K562 (cell line): ENCODE data around the gene LHPP. TPM values are rescaled to one million over a fixed set of nuclear protein-coding genes. Genes with fewer than 3 reads are reported as not detected.

Source experiments
- ATAC-seq: fragments of 200-7000 bp; cut with Tn5 transposase; 3 replicates; pipeline ENCODE4 v1.9.1; 2020; ENCODE audit warnings: moderate library complexity
- BruUV-seq: library from RNA; stranded (reverse); fragments of 400-500 nt; replicated peaks from 2 replicates; lab custom pipeline; 2021; lab: Mats Ljungman, UMichigan
- CTCF ChIA-PET: fragments of 300-600 bp; formaldehyde crosslinking; extraction: SDS; loops from one replicate; lab custom pipeline; 2021; ENCODE audit warnings: low intra/inter-chr PET ratio; lab: Yijun Ruan, JAX
- POLR2A ChIA-PET: fragments of 300-600, 350-650 bp; sonication (Branson Sonifier 250); formaldehyde crosslinking; extraction: SDS; loops from one replicate; lab custom pipeline; 2021; ENCODE audit warnings: antibody characterized with exemption, inconsistent platforms; lab: Yijun Ruan, JAX
- DNase-seq, 4 experiments: peaks; one replicate each; pipeline versions ENCODE4 v3.0.0 to v3.0.0-alpha.2; 2011 to 2018; ENCODE audit warnings: low spot score in 3 of 4, mixed read lengths in 3 of 4; ENCODE audit errors: extremely low read depth in 1 of 4
- FAIRE-seq: peaks from 2 replicates; lab custom pipeline; 2011; peaks lifted over from hg19 to GRCh38; lab: Jason Lieb, UNC
- H2AFZ ChIP-seq: 2 replicates; pipeline ENCODE4 v1.6.0; 2011; ENCODE audit warnings: low read depth, low read length, control low read depth, inconsistent platforms
- H3K27ac ChIP-seq: fragments of 200-600 bp; 3 replicates; pipeline ENCODE4 v1.8.0; 2011; ENCODE audit warnings: low read depth, mild to moderate bottlenecking, control low read depth, inconsistent platforms, low read length, moderate library complexity, mixed read lengths; ENCODE audit errors: extremely low read depth
- H3K27me3 ChIP-seq, 2 experiments: fragments of 300-600 bp in 1 of 2; 2 replicates in 1 of 2; 3 replicates in 1 of 2; pipeline versions ENCODE4 v1.6.0 to v1.8.0; 2011; ENCODE audit warnings: inconsistent platforms in 2 of 2, low read length in 2 of 2, mild to moderate bottlenecking in 1 of 2, mixed read lengths in 1 of 2, moderate library complexity in 1 of 2; ENCODE audit not compliant: control insufficient read depth in 2 of 2, insufficient read depth in 2 of 2
- H3K36me3 ChIP-seq: fragments of 300-600 bp; 3 replicates; pipeline ENCODE4 v1.8.0; 2011; ENCODE audit warnings: mild to moderate bottlenecking, low read length, inconsistent platforms; ENCODE audit not compliant: control insufficient read depth, insufficient read depth
- H3K4me1 ChIP-seq, 2 experiments: fragments of 200-600 bp in 1 of 2; replicated peaks in 1 of 2; 2 replicates in 1 of 2; 3 replicates in 1 of 2; pipeline versions ENCODE4 v1.5.1 to v1.8.0; 2011; ENCODE audit warnings: inconsistent platforms in 2 of 2, low read length in 2 of 2, mild to moderate bottlenecking in 1 of 2, mixed read lengths in 1 of 2, moderate library complexity in 1 of 2; ENCODE audit not compliant: control insufficient read depth in 2 of 2, insufficient read depth in 2 of 2
- H3K4me2 ChIP-seq: 2 replicates; pipeline ENCODE4 v1.6.1; 2011; ENCODE audit warnings: low read length, control low read depth, inconsistent platforms, mixed read lengths; ENCODE audit not compliant: insufficient read depth
- H3K4me3 ChIP-seq: fragments of 200-600 bp; sonication (generic), shearing (Covaris generic); 2 replicates; pipeline ENCODE4 v1.5.1; 2016; ENCODE audit warnings: control low read depth, inconsistent platforms
- H3K79me2 ChIP-seq: fragments of 200-600 bp; 3 replicates; pipeline ENCODE4 v1.8.0; 2011; ENCODE audit warnings: low read length, inconsistent platforms; ENCODE audit not compliant: control insufficient read depth, insufficient read depth
- H3K9ac ChIP-seq, 2 experiments: 2 replicates each; pipeline versions ENCODE4 v1.6.0 to v1.6.1; 2011; ENCODE audit warnings: low read depth in 2 of 2, low read length in 2 of 2, control low read depth in 1 of 2, inconsistent platforms in 1 of 2, mild to moderate bottlenecking in 1 of 2, mixed read lengths in 1 of 2; ENCODE audit not compliant: insufficient read depth in 1 of 2
- H3K9me1 ChIP-seq: one replicate; pipeline ENCODE4 v1.6.0; 2011; ENCODE audit warnings: inconsistent platforms, mild to moderate bottlenecking, low read length, moderate library complexity; ENCODE audit not compliant: control insufficient read depth, insufficient read depth
- H3K9me3 ChIP-seq: replicated peaks from 2 replicates; pipeline ENCODE4 v1.5.1; 2011; ENCODE audit warnings: low read depth, low read length, inconsistent platforms; ENCODE audit not compliant: control insufficient read depth, insufficient read depth
- H4K20me1 ChIP-seq: replicated peaks from 2 replicates; pipeline ENCODE4 v1.6.1; 2011; ENCODE audit warnings: low read length, inconsistent platforms, mixed read lengths; ENCODE audit not compliant: control insufficient read depth, insufficient read depth
- ATF6 ChIP-seq: sonication (generic); formaldehyde crosslinking; IDR thresholded peaks from 2 replicates; pipeline ENCODE4 v1.4.0; 2020; ENCODE audit warnings: mild to moderate bottlenecking, missing genetic modification reagents
- ATF7 ChIP-seq: fragments of 450-650 bp; IDR thresholded peaks from 2 replicates; pipeline ENCODE4 v1.7.1; 2014; ENCODE audit warnings: mild to moderate bottlenecking, moderate library complexity
- EZH2 ChIP-seq: IDR thresholded peaks from 2 replicates; pipeline ENCODE4 v1.6.1; 2012; ENCODE audit warnings: low read depth, mild to moderate bottlenecking, inconsistent platforms, low read length, borderline replicate concordance
- KLF6 ChIP-seq: fragments of 250-450 bp; sonication (Bioruptor Pico); IDR thresholded peaks from 2 replicates; pipeline ENCODE4 v1.4.0; 2020; ENCODE audit warnings: mild to moderate bottlenecking, moderate library complexity, borderline replicate concordance
- MAZ ChIP-seq, 2 experiments: fragments of 450-650 bp in 1 of 2; sonication (generic) in 1 of 2; formaldehyde crosslinking; IDR thresholded peaks in 1 of 2; conservative IDR thresholded peaks in 1 of 2; 2 replicates each; pipeline versions ENCODE4 v1.4.0 to v1.5.0; 2020; ENCODE audit warnings: mild to moderate bottlenecking in 1 of 2, missing genetic modification reagents in 1 of 2
- RBBP5 ChIP-seq: fragments of 200-600 bp; sonication (generic); IDR thresholded peaks from 2 replicates; pipeline ENCODE4 v1.6.1; 2012; ENCODE audit warnings: borderline replicate concordance, mild to moderate bottlenecking, low read length, control low read depth, inconsistent platforms; ENCODE audit not compliant: insufficient read depth, poor library complexity, severe bottlenecking
- RBFOX2 ChIP-seq: fragments of 200-400 bp; formaldehyde crosslinking; IDR thresholded peaks from 2 replicates; pipeline ENCODE4 v1.6.1; 2017; ENCODE audit warnings: low read depth, mild to moderate bottlenecking, low read length, moderate library complexity
- RCOR1 ChIP-seq, 2 experiments: IDR thresholded peaks; 2 replicates each; pipeline ENCODE4 v1.6.1; 2012; ENCODE audit warnings: low read depth in 2 of 2, low read length in 2 of 2, borderline replicate concordance in 1 of 2, improper control_type of control experiment in 1 of 2
- SMAD4 ChIP-seq: fragments of 250-450 bp; sonication (Bioruptor Pico); conservative IDR thresholded peaks from 2 replicates; pipeline ENCODE4 v1.8.0; 2021; ENCODE audit warnings: inconsistent platforms, mild to moderate bottlenecking, moderate library complexity
- WGBS: fragments of 100-300 bp; shearing (Covaris generic); methylation state at CpG from one replicate; pipeline ENCODE4 v1.1.6; 2016; ENCODE audit warnings: low coverage, mixed read lengths; ENCODE audit not compliant: insufficient coverage; ENCODE audit errors: missing lambda C conversion rate; 5-methylcytosine and 5-hydroxymethylcytosine counted together
- in situ Hi-C: fragments of 300-500 bp; cut with MboI; formaldehyde crosslinking; loops from 4 replicates; pipeline ENCODE4 v1.15.0; 2018; ENCODE audit warnings: inconsistent platforms, mixed read lengths
- intact Hi-C: fragments of 100-400 bp; cut with micrococcal nuclease; formaldehyde crosslinking; loops from 2 replicates; pipeline ENCODE4 v1.14.2; 2022
- polyA plus RNA-seq, 8 experiments: library from polyadenylated mRNA; depleted of rRNA in 4 of 8; stranded (reverse) in 5 of 8; unstranded in 3 of 8; fragments of >200 nt; fragmentation: Nextera tagmentation in 2 of 8; fragmentation: Illumina TruSeq in 1 of 8; extraction: Ambion mirVana in 2 of 8; extraction: Trizol in 1 of 8; gene quantifications; 2 replicates each; pipeline versions ENCODE4 v1.2.1 to v1.2.3, GENCODE V29; 2011 to 2014; ENCODE audit warnings: inconsistent platforms in 1 of 8, missing spikeins in 1 of 8
- total RNA-seq, 7 experiments: library from RNA; depleted of rRNA in 6 of 7; stranded (reverse); fragments of >200 nt in 6 of 7; fragmentation: Illumina TruSeq in 2 of 7; extraction: Trizol in 2 of 7; gene quantifications; 2 replicates each; pipeline versions ENCODE4 v1.2.1 to v1.2.3, GENCODE V29; 2011 to 2021; ENCODE audit warnings: low replicate concordance in 1 of 7

LHPP gene
- total and polyA plus RNA-seq, 9 of the 15 experiments (the other 6 are each of a cell fraction or from before 2014, with no cell fraction given), result 0.34 to 7.4 (median 3.0) TPM

GRCh38 chr10:124640056-124640455 is 178.4 kb downstream of the LHPP start:
- Histone ChIP-seq H3K79me2 (peaks cover 9% of the 10 kb centered on the region; the same call in 2 of the 3 replicates), H3K4me1 (peaks cover 21 to 49% of the 10 kb centered on the region in 2 experiments), H3K9me3 (no peaks in the 10 kb centered on the region), H3K36me3 (peaks cover 6% of the 10 kb centered on the region; the same call in 1 of the 3 replicates), H2AFZ (no peak overlapping the region), H3K9ac (peak overlapping the region in 1 of 2 experiments; percentile 73; a peak in 1 of 4 replicates), H3K27ac (peak overlapping the region; percentile 64; the same call in 2 of the 3 replicates), H3K4me2 (0 out of 2 replicates have a peak overlapping the region, but pooled peaks have one; percentile 22), H3K9me1 (no peaks in the 10 kb centered on the region), H3K27me3 (no peaks in the 10 kb centered on the region), H3K4me3 (no peak overlapping the region), H4K20me1 (peaks cover 4% of the 10 kb centered on the region; the same call in 1 of the 2 replicates)
- intact Hi-C loops, result no loop called here
- in situ Hi-C loops, result no loop called here
- FAIRE-seq, result no peak
- ChIA-PET CTCF (no interaction called here), POLR2A (no interaction called here)
- TF ChIP-seq RBBP5, result peak; percentile 2
- no peak for TF ChIP-seq KLF6 (CRISPR knock-in tag)
- ATAC-seq, result no peak
- 82% methylated on average over 5 of the region's 7 CpGs for WGBS
- no peak for DNase-seq
- no TSS peak for BruUV-seq

- intact Hi-C loops, result no loop called here
- no peaks in the 10 kb centered on the region for H3K9me1 ChIP-seq
- peak; percentile 46 to 66 (median 53) for DNase-seq
- no peaks in the 10 kb centered on the region for H3K27me3 ChIP-seq
- no peak overlapping the region for H2AFZ ChIP-seq
- H3K4me2 ChIP-seq, result peak overlapping the region; percentile 42; the same call in 1 of the 2 replicates
- POLR2A ChIA-PET, result no interaction called here
- H3K36me3 ChIP-seq, result peaks cover 6% of the 10 kb centered on the region; the same call in 1 of the 3 replicates
- CTCF ChIA-PET, result no interaction called here
- in situ Hi-C loops, result no loop called here
- H3K9me3 ChIP-seq, result no peaks in the 10 kb centered on the region
- no peak overlapping the region for H3K4me3 ChIP-seq
- 31% methylated on average over 13 of the region's 20 CpGs for WGBS
- H4K20me1 ChIP-seq, result peaks cover 4% of the 10 kb centered on the region; the same call in 1 of the 2 replicates
- H3K79me2 ChIP-seq, result peaks cover 9% of the 10 kb centered on the region; the same call in 2 of the 3 replicates
- H3K9ac ChIP-seq, result peak overlapping the region in 1 of 2 experiments; percentile 73; a peak in 3 of 4 replicates
- H3K27ac ChIP-seq, result peak overlapping the region; percentile 71; the same call in 2 of the 3 replicates
- BruUV-seq, result no TSS peak
- H3K4me1 ChIP-seq, result peaks cover 21 to 52% of the 10 kb centered on the region in 2 experiments
- FAIRE-seq, result peak; percentile 54
- peak; percentile 91 for ATAC-seq
- TF ChIP-seq ATF7, result 0 out of 2 replicates have a peak, but pooled peaks have one; percentile 36
- TF ChIP-seq RBFOX2, result 0 out of 2 replicates have a peak, but pooled peaks have one; percentile 35
- no peak for TF ChIP-seq ATF6 (CRISPR knock-in tag)
- peak; percentile 38 to 61; a peak in 3 of 4 replicates for TF ChIP-seq MAZ (CRISPR knock-in tag; conservative IDR thresholded peaks at IDR 0.05 in 1 of 2, IDR thresholded peaks at IDR 0.05 in 1 of 2)
- TF ChIP-seq SMAD4, result peak; percentile 79
- peak in 1 of 2 experiments; percentile 48; a peak in 1 of 4 replicates for TF ChIP-seq RCOR1 (IDR thresholded peaks at IDR 0.05; ENCODE audit: borderline replicate concordance in 1 of 2, low read depth in 2 of 2, low read length in 2 of 2)
- TF ChIP-seq EZH2, result no peak
Measured at GRCh38 chr10:124640538-124641231, 179.1 kb downstream of the LHPP start.
